Body of pancreas (tissue), 4 donors: Measurements from ENCODE around the gene MCTP1.

Experiments
- POLR2A ChIP-seq, 3 donors: fragments of 450-650 bp; IDR thresholded peaks; one replicate each; pipeline ENCODE4 v1.6.1; 2016; ENCODE audit warnings: antibody characterized with exemption in 3 of 3, mild to moderate bottlenecking in 2 of 3
- TF ChIP-seq, protein P1 (sequence below), 7 experiments: fragments of 450-650 bp in 4 of 7; fragments of 200-600 bp in 3 of 7; sonication (generic) in 3 of 7; IDR thresholded peaks; one replicate each; pipeline ENCODE4 v1.5.1; 2016 to 2019; ENCODE audit warnings: antibody characterized with exemption in 7 of 7

DNA sequence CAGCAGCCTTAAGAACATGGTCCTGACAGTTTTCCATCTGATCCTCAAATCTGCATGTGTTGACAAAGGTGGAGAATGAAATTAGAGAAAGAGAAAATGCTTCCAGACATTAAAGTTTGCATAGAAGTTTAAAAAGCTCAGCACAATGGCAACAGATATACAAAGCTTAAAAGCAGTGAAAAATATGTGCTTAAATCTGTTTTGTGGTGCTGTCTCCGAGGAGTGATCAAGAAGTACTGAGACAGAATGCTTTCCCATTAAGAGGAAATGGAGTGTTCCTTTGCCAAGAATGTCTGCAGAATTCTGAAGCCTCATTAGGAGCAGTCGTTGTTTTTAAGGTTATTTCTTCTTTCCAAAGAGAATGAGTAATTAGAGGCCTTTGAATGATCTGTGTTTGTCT, 131.4 kb downstream of the MCTP1 start:
- TF ChIP-seq, protein P1, sequence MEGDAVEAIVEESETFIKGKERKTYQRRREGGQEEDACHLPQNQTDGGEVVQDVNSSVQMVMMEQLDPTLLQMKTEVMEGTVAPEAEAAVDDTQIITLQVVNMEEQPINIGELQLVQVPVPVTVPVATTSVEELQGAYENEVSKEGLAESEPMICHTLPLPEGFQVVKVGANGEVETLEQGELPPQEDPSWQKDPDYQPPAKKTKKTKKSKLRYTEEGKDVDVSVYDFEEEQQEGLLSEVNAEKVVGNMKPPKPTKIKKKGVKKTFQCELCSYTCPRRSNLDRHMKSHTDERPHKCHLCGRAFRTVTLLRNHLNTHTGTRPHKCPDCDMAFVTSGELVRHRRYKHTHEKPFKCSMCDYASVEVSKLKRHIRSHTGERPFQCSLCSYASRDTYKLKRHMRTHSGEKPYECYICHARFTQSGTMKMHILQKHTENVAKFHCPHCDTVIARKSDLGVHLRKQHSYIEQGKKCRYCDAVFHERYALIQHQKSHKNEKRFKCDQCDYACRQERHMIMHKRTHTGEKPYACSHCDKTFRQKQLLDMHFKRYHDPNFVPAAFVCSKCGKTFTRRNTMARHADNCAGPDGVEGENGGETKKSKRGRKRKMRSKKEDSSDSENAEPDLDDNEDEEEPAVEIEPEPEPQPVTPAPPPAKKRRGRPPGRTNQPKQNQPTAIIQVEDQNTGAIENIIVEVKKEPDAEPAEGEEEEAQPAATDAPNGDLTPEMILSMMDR (IDR thresholded peaks at IDR 0.05), result no peak
- TF ChIP-seq POLR2A (IDR thresholded peaks at IDR 0.05), result no peak
